ENCODE data around the gene TP53AIP1. TPM values are rescaled to one million over a fixed set of nuclear protein-coding genes. Genes with fewer than 3 reads are reported as not detected.

Gene TP53AIP1
- total and polyA plus RNA-seq, 2 experiments from 2014 or later, result 0.07 TPM; not detected in 1

GRCh38 chr11:128963744-128964325, 21.2 kb upstream of the TP53AIP1 start:
- no peaks in the 10 kb centered on the region for H3K36me3 ChIP-seq (ENCODE audit: insufficient read depth)
- no peaks in the 10 kb centered on the region for H3K9me2 ChIP-seq (ENCODE audit: insufficient read depth)
- H3K4me1 ChIP-seq (ENCODE audit: insufficient read depth), result no peaks in the 10 kb centered on the region
- no peak overlapping the region for H3K4me2 ChIP-seq
- H4K20me1 ChIP-seq (replicated peaks; ENCODE audit: insufficient read depth), result peaks cover 8% of the 10 kb centered on the region; the same call in 1 of the 2 replicates
- Mint-ChIP-seq H3K36me3 (ENCODE audit: low read depth) (no peaks in the 10 kb centered on the region), H3K4me3 (no peak overlapping the region), H3K9me3 (no peaks in the 10 kb centered on the region), H3K4me1 (peaks cover 9% of the 10 kb centered on the region; the same call in 2 of the 3 replicates), H3K27ac (no peak overlapping the region), H3K27me3 (ENCODE audit: insufficient read depth, low read depth, poor library complexity) (no peaks in the 10 kb centered on the region)
- DNase-seq (ENCODE audit: low spot score) (no peak), ATAC-seq (no peak)
- no peaks in the 10 kb centered on the region for H3K27me3 ChIP-seq (ENCODE audit: insufficient read depth)
- TF ChIP-seq NANOG (IDR thresholded peaks at IDR 0.05; ENCODE audit: borderline replicate concordance), result no peak
- no peak for TF ChIP-seq JUNB (IDR thresholded peaks at IDR 0.05; ENCODE audit: unreplicated experiment)
- TF ChIP-seq ZNF114 (CRISPR knock-in tag; IDR thresholded peaks at IDR 0.05), result no peak
- TF ChIP-seq POLR2AphosphoS5 (IDR thresholded peaks at IDR 0.05; ENCODE audit: low read depth), result no peak
- TF ChIP-seq ETS1 (IDR thresholded peaks at IDR 0.05), result no peak
- TF ChIP-seq CREB1 (CRISPR knock-in tag; IDR thresholded peaks at IDR 0.05; ENCODE audit: low read depth), result no peak
- TF ChIP-seq ZNF331 (CRISPR knock-in tag; IDR thresholded peaks at IDR 0.05; ENCODE audit: low read depth), result no peak
- TF ChIP-seq REST (IDR thresholded peaks at IDR 0.05; ENCODE audit: unreplicated experiment), result no peak
- no peak for TF ChIP-seq EZH2 (IDR thresholded peaks at IDR 0.05; ENCODE audit: low read depth, unreplicated experiment)
- no peak for TF ChIP-seq ZNF462 (CRISPR knock-in tag; IDR thresholded peaks at IDR 0.05)
- no peak for TF ChIP-seq CTCF (conservative IDR thresholded peaks at IDR 0.05; ENCODE audit: low read depth in 2 of 2)
- TF ChIP-seq EZH2phosphoT487 (IDR thresholded peaks at IDR 0.05; ENCODE audit: unreplicated experiment), result no peak
- TF ChIP-seq STAT1 (IDR thresholded peaks at IDR 0.05; ENCODE audit: unreplicated experiment), result no peak
- H3K4me3 ChIP-seq, result no peak overlapping the region
- no peak overlapping the region for H3K27ac ChIP-seq (ENCODE audit: low read depth)
- H3F3A ChIP-seq (replicated peaks; ENCODE audit: low read depth), result no peaks in the 10 kb centered on the region
- no peaks in the 10 kb centered on the region for H3K79me2 ChIP-seq (replicated peaks; ENCODE audit: insufficient read depth)
- H2AFZ ChIP-seq, result no peak overlapping the region

Measured in GM23338 (cell line).